Left ventricle myocardium inferior (tissue), 1 donor: ENCODE results near the gene AGAP1. TPM values are rescaled to one million over a fixed set of nuclear protein-coding genes. Genes with fewer than 3 reads are reported as not detected.

Experiments used
- DNase-seq: peaks from one replicate; pipeline ENCODE4 v3.0.0-alpha.2; 2020
- H3K27ac ChIP-seq: fragments of 200-600 bp; replicated peaks from 2 replicates; pipeline ENCODE4 v1.8.0; 2021
- H3K27me3 ChIP-seq: fragments of 200-600 bp; 2 replicates; pipeline ENCODE4 v1.8.0; 2021; ENCODE audit warnings: low read depth
- H3K36me3 ChIP-seq: fragments of 200-600 bp; 2 replicates; pipeline ENCODE4 v1.8.0; 2021
- H3K4me1 ChIP-seq: fragments of 200-600 bp; 2 replicates; pipeline ENCODE4 v1.8.0; 2021
- H3K4me3 ChIP-seq: fragments of 200-600 bp; 2 replicates; pipeline ENCODE4 v1.8.0; 2021; ENCODE audit warnings: mild to moderate bottlenecking, moderate library complexity
- H3K9me3 ChIP-seq: fragments of 200-600 bp; replicated peaks from 2 replicates; pipeline ENCODE4 v1.8.0; 2021
- intact Hi-C: fragments of 100-400 bp; cut with micrococcal nuclease; formaldehyde crosslinking; loops from one replicate; pipeline ENCODE4 v1.11.0; 2022
- total RNA-seq: library from RNA; stranded (reverse); fragmentation: NEBNext Ultra II Directional; extraction: Animal tissue kit (Norgen Biotek cat#: 25700); gene quantifications from one replicate; pipeline ENCODE4 v1.2.1, GENCODE V29; 2021
- TF ChIP-seq, protein P1 (sequence below): fragments of 200-600 bp; IDR thresholded peaks from 2 replicates; pipeline ENCODE4 v1.8.0; 2021; ENCODE audit warnings: antibody characterized with exemption, mild to moderate bottlenecking, borderline replicate concordance
- donor health status: DM: no; HTN: yes; CAD: no; lungs with severe emphysema.

The AGAP1 gene
- total RNA-seq, 1 donor from 2014 or later: 18.1 TPM

DNA sequence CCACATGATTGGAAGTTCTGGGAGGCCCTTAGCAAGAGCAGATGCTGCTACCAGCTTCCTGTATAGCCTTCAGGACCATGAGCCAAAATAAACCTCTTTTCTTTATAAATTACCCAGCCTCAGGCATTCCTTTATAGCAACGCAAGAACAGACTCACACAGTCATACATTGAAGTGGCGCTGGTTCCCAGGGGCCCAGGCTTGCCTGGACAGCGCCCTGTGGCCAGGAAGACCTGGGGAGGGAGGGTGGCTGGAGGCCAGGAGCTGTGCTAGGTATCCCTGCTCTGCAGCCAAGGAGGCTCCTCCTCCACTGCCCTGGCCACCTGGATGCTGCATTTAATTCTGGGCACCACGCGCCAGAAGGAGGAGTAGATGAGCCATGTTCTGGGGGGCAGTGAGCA, 98.1 kb downstream of the AGAP1 start:
- TF ChIP-seq, protein P1, sequence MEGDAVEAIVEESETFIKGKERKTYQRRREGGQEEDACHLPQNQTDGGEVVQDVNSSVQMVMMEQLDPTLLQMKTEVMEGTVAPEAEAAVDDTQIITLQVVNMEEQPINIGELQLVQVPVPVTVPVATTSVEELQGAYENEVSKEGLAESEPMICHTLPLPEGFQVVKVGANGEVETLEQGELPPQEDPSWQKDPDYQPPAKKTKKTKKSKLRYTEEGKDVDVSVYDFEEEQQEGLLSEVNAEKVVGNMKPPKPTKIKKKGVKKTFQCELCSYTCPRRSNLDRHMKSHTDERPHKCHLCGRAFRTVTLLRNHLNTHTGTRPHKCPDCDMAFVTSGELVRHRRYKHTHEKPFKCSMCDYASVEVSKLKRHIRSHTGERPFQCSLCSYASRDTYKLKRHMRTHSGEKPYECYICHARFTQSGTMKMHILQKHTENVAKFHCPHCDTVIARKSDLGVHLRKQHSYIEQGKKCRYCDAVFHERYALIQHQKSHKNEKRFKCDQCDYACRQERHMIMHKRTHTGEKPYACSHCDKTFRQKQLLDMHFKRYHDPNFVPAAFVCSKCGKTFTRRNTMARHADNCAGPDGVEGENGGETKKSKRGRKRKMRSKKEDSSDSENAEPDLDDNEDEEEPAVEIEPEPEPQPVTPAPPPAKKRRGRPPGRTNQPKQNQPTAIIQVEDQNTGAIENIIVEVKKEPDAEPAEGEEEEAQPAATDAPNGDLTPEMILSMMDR: no peak
- Histone ChIP-seq H3K4me1 (peaks cover 21% of the 10 kb centered on the region), H3K9me3 (no peaks in the 10 kb centered on the region), H3K36me3 (no peaks in the 10 kb centered on the region), H3K27ac (no peak overlapping the region), H3K27me3 (no peaks in the 10 kb centered on the region), H3K4me3 (no peak overlapping the region)
- intact Hi-C loops: loop anchor here (5.0 kb wide), 2 partner anchors 150 to 455 kb away; no protein-coding TSS in a partner anchor
- no peak for DNase-seq

DNA sequence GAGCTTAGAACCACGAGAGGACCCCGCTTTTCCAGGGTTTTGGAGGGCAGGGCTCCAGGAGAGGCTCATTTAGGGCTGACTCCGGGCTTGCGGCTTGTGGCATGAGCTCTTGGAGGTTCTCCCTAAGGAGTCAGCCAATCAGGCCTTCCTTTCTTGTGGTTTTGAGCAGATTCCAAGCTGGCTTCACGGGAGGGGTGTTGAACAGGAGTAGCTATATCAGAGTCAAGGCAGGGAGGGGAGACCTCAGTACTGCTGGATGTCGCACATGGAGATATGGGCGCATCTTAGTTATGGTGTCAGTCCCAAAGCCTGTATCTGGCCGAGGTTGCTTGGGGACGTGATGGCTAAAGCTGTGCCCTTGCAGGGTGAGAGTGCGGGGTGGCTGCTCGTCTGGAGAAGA, 98.6 kb downstream of the AGAP1 start:
- no peaks in the 10 kb centered on the region for H3K9me3 ChIP-seq
- no peaks in the 10 kb centered on the region for H3K27me3 ChIP-seq
- H3K4me3 ChIP-seq: no peak overlapping the region
- no peak for DNase-seq
- TF ChIP-seq, protein P1: no peak
- H3K4me1 ChIP-seq: peaks cover 21% of the 10 kb centered on the region
- H3K27ac ChIP-seq: no peak overlapping the region
- intact Hi-C loops: loop anchor here (5.0 kb wide), 2 partner anchors 150 to 455 kb away; no protein-coding TSS in a partner anchor
- no peaks in the 10 kb centered on the region for H3K36me3 ChIP-seq

DNA sequence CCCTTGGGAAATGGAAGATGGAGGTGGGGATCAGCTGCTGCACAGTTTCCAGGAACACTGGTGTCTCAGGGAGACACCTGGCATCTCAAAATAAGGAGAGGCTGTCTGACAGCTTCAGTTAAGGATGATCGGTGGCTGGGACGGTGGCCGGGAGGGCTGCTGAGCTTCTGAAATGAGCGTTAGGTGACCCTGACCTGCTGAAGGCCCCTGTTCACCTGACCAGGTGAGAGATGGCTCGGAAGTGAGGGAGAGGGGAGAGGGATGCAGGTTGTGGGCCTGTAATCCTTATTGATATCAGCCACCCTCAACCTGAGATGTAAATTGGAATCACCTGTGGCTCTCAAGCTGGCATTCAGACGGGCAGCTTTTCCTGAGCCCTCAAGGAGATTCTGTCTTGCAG, 99.0 kb downstream of the AGAP1 start:
- intact Hi-C loops: loop anchor here (5.0 kb wide), 2 partner anchors 149 to 456 kb away; no protein-coding TSS in a partner anchor
- Histone ChIP-seq H3K36me3 (no peaks in the 10 kb centered on the region), H3K27me3 (no peaks in the 10 kb centered on the region), H3K9me3 (no peaks in the 10 kb centered on the region), H3K27ac (no peak overlapping the region), H3K4me3 (no peak overlapping the region), H3K4me1 (peaks cover 21% of the 10 kb centered on the region)
- DNase-seq: no peak
- TF ChIP-seq, protein P1: no peak

DNA sequence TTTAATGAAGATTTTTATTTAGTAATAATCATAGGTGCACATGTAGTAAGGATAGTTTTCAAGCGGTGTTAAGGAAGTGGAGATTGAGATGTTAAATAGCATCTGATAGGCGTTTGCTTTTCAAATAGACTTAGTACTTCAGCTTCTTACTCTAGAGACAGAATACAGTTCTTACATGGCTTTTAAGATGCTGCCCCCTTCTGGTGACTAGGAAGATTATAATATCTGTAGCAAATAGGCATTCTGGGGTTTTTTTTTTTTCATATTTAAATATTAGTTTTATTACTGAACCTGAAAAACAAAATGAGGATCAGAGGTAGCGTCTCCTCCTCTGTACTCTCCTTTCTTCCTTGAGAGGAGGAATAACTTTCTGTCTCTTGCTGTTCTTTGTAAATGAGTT, 100.2 kb downstream of the AGAP1 start:
- TF ChIP-seq, protein P1: peak; percentile 79
- H3K27ac ChIP-seq: no peak overlapping the region
- H3K4me3 ChIP-seq: no peak overlapping the region
- no peaks in the 10 kb centered on the region for H3K9me3 ChIP-seq
- intact Hi-C loops: loop anchor here (5.0 kb wide), 2 partner anchors 148 to 457 kb away; no protein-coding TSS in a partner anchor
- H3K27me3 ChIP-seq: no peaks in the 10 kb centered on the region
- H3K36me3 ChIP-seq: no peaks in the 10 kb centered on the region
- DNase-seq: no peak
- peaks cover 12% of the 10 kb centered on the region for H3K4me1 ChIP-seq

DNA sequence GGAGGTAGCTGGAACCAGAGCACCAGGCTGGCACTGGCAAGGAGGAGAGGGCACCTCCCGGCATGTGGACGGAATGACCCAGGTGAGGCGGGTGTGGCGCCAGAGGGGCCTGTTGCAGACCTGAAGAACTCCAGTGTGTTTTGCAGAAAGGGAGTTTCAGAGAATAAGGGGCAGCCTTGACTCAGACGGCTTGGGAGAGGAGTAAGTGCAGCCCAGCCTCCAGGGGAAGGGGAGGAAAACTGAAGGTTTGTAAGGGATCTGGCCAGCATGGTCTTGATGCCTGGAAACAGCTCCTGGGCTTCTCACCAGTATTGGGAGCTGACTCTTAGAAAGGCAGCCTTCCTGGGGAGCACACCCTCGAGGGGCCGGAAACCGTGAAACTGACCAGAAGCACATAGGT, 101.1 kb downstream of the AGAP1 start:
- no peaks in the 10 kb centered on the region for H3K27me3 ChIP-seq
- TF ChIP-seq, protein P1: no peak
- no peaks in the 10 kb centered on the region for H3K36me3 ChIP-seq
- H3K4me3 ChIP-seq: no peak overlapping the region
- DNase-seq: no peak
- H3K4me1 ChIP-seq: peaks cover 11% of the 10 kb centered on the region
- H3K27ac ChIP-seq: no peak overlapping the region
- no peaks in the 10 kb centered on the region for H3K9me3 ChIP-seq
- intact Hi-C loops: loop anchor here (5.0 kb wide), 2 partner anchors 147 to 458 kb away; no protein-coding TSS in a partner anchor
